NCI-H2227 (cell line): Measurements from ENCODE around the gene GFPT2.

Source experiments
- DNase-seq: peaks from one replicate; lab custom pipeline; 2025; ENCODE audit not compliant: unreplicated experiment; lab: John Stamatoyannopoulos, UW

The GFPT2 gene

DNA sequence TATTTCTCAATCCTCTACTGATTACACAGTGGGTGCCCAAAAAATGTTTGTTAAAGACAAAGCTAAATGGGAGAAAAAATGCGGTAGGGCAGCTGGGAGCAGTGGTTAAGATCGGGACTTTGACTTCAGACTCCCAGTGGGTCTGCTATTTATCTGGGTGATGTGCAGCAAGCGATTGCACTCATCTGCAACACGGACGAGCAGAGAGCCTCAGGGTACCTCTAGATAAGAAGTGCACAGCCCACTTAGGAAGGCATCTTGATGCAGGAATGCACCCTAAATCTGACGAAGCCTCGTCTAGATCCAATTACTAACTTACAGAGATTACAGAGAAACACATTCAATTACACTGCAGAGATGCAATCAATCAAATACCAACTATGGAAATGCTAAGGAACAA, 65.3 kb downstream of the GFPT2 start:
- no peak for DNase-seq

GRCh38 chr5:180287404-180287803, 65.7 kb downstream of the GFPT2 start:
- DNase-seq, result no peak

GRCh38 chr5:180284149-180284548, 69.0 kb downstream of the GFPT2 start:
- DNase-seq, result no peak

DNA sequence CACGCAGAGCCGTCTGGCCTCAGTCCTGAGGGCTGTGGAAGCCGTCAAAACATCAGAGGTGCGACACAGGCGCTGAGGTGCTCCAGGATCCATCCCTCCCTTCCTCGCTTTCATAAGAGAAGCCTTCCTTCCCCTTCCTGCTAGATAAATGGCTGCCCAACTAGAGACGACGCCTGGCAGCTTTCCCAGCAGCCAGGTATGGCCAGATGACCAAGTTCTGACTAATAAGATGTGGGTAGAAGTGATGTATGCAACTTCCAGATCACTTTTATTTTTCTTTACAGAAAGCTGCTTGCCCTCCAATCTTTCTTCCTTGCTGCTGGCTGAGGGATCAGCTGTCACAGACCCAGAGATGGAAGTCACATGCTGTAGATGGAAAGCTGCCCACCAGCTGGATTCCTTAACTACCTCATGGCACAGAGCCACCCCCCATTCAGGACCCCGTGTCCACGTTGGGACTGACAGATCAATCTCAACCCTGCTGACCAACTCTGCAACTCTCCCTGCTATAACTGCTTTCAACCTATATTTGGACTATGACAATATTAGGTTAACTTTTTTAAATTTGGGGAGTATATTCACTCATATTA, 70.0 kb downstream of the GFPT2 start:
- DNase-seq, result no peak

- no peak for DNase-seq
Measured at GRCh38 chr5:180282281-180282680, 70.9 kb downstream of the GFPT2 start.

DNA sequence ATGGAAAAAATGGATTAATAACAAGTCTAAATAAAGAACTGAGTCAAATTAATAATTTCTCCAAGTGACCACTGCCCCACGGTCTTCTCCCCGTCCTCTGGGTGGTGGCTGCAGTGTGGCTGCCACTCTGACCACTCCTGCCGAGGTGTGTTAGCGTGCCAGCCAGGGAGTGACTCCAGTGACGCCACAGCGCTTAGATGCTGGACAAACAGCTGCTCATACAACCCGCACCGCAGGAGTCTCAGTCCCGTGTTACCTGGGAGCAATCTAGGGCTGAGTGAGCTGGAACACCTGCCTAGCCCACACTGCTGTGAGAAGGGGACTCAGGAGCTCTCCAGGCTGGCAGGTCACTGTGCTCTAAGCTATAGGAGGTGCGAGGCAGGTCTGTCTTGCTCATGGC, 71.4 kb downstream of the GFPT2 start:
- DNase-seq, result no peak

GRCh38 chr5:180274695-180275094, 78.4 kb downstream of the GFPT2 start:
- DNase-seq, result no peak

DNA sequence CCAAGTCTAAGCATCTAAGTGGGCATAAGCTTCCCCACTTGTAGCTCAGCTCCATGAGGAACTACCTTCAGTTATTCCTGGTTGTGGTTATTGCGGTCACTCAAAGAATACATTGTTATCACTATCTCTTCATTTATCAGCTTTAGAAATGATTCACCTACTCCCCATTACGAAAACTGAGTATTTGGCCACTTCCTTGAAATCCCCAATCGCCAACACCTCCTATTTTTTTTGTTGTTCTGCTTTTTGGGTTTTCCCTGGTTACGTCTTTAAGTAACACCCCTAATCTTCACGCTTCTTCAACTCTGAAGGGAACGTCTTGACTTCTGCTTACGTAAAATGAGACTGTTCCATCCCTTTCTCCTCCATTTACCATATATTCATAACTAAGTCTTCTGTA, 81.9 kb downstream of the GFPT2 start:
- no peak for DNase-seq

GRCh38 chr5:180259260-180259611, 93.9 kb downstream of the GFPT2 start:
- DNase-seq, result no peak

DNA sequence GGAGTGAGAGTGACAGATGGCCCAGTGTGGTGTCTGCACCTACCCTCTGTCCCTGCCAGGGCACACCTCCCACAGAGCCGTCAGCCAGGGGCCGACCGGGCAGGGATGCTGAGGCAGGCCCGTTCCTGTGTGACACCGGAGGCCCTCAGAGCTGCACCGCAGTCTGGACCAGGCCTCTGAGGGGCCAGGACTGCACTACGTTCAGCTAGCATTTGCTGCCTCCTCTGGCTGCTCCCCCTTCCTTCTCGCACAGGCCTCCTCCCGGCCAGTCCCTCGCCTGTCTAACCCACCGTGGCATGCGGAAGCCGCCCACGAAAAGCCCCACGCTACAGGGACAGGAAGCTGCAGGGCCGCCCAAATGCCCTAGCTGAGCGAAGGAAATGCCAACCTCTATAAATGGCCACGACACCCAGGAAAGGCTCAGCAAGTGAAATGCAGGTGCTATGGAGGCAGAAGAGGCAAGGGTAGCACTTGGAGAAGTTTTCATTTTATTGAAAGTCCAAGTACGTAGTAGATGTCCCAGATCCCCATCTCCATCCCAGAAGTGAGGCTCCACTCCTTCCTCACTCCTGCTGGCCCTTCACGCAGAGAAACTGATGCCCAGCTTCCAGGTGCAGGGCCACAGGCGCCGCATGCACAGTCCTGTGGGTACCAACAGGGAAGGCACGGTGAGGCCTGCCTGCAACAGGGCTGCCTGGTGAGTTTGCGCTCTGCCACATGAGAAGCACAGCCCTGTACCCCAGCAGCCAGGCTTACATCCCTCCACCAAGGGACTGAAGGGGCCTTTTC, 99.9 kb downstream of the GFPT2 start:
- DNase-seq, result no peak

- DNase-seq, result no peak
Measured at GRCh38 chr5:180251887-180252286, 101.2 kb downstream of the GFPT2 start.

DNA sequence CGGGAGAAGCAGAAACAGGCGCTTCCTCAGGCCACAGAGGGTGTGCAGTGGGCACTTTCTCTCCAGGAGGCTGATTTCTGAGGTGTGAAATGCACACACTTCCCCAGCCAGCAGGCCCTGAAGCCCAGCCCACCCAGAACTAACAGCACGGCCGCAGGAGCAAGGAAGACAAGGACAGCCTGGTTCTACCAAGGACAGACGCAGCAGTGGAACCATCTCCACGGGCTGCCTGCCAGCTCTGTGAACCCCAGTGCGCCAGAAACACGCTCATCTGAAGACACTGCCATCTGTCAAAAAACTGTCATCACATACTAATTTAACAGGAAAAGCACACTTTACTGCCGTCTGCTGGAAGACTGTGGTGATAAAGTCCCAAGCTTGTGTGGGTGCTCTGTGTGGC, 102.0 kb downstream of the GFPT2 start:
- DNase-seq, result no peak
